ENCODE measurements around the gene LTBP4. TPM values are rescaled to one million over a fixed set of nuclear protein-coding genes. Genes with fewer than 3 reads are reported as not detected.

The LTBP4 gene
- total RNA-seq, 1 donor from 2014 or later = 24.7 TPM

GRCh38 chr19:40570313-40571004, 30.7 kb upstream of the LTBP4 start:
- TF ChIP-seq EZH2phosphoT487 (IDR thresholded peaks at IDR 0.05) (peak; percentile 15), EZH2 (IDR thresholded peaks at IDR 0.05) (no peak), CTCF (IDR thresholded peaks at IDR 0.05) (no peak)
- Histone ChIP-seq H3K9me3 (ENCODE audit: low read depth) (no peaks in the 10 kb centered on the region), H2AFZ (replicated peaks) (peak overlapping the region; percentile 66), H3K9ac (no peak overlapping the region), H3K4me2 (peak overlapping the region; percentile 80), H3K4me1 (no peaks in the 10 kb centered on the region), H3K36me3 (no peaks in the 10 kb centered on the region), H3K79me2 (ENCODE audit: low read depth) (no peaks in the 10 kb centered on the region), H3K27me3 (peaks cover 52% of the 10 kb centered on the region), H3F3A (ENCODE audit: low read depth) (peaks cover 28% of the 10 kb centered on the region), H4K20me1 (ENCODE audit: low read depth) (no peaks in the 10 kb centered on the region), H3K27ac (no peak overlapping the region), H3K4me3 (peak overlapping the region; percentile 54)
- Mint-ChIP-seq H3K4me3 (peak overlapping the region; percentile 88), H3K27ac (peak overlapping the region; percentile 48), H3K4me1 (peaks cover 17% of the 10 kb centered on the region), H3K36me3 (no peaks in the 10 kb centered on the region), H3K9me3 (no peaks in the 10 kb centered on the region), H3K27me3 (ENCODE audit: insufficient read depth, low read depth) (peaks cover 47% of the 10 kb centered on the region)
- DNase-seq (ENCODE audit: low spot score) = peak; percentile 100

GRCh38 chr19:40571005-40571318, 30.2 kb upstream of the LTBP4 start:
- no peak overlapping the region for H3K27ac Mint-ChIP-seq
- no peaks in the 10 kb centered on the region for H3K9me3 Mint-ChIP-seq
- no peak overlapping the region for H3K27ac ChIP-seq
- H3K27me3 Mint-ChIP-seq (ENCODE audit: insufficient read depth, low read depth) = peaks cover 46% of the 10 kb centered on the region
- no peak for TF ChIP-seq CTCF (IDR thresholded peaks at IDR 0.05)
- no peak for TF ChIP-seq EZH2phosphoT487 (IDR thresholded peaks at IDR 0.05)
- TF ChIP-seq EZH2 (IDR thresholded peaks at IDR 0.05) = no peak
- H3K79me2 ChIP-seq (ENCODE audit: low read depth) = no peaks in the 10 kb centered on the region
- H3K9me3 ChIP-seq (ENCODE audit: low read depth) = no peaks in the 10 kb centered on the region
- H3K4me3 Mint-ChIP-seq = peak overlapping the region; percentile 72
- no peaks in the 10 kb centered on the region for H3K36me3 Mint-ChIP-seq
- no peak for DNase-seq (ENCODE audit: low spot score)
- H3K27me3 ChIP-seq = peaks cover 52% of the 10 kb centered on the region
- H3K4me1 Mint-ChIP-seq = peaks cover 17% of the 10 kb centered on the region
- H2AFZ ChIP-seq (replicated peaks) = no peak overlapping the region
- H3K4me1 ChIP-seq = no peaks in the 10 kb centered on the region
- peak overlapping the region; percentile 50 for H3K4me2 ChIP-seq
- H3K4me3 ChIP-seq = peak overlapping the region; percentile 17
- H4K20me1 ChIP-seq (ENCODE audit: low read depth) = no peaks in the 10 kb centered on the region
- peaks cover 28% of the 10 kb centered on the region for H3F3A ChIP-seq (ENCODE audit: low read depth)
- no peaks in the 10 kb centered on the region for H3K36me3 ChIP-seq
- H3K9ac ChIP-seq = no peak overlapping the region

GRCh38 chr19:40571831-40572495, 29.2 kb upstream of the LTBP4 start:
- TF ChIP-seq CTCF (IDR thresholded peaks at IDR 0.05) (no peak), EZH2phosphoT487 (IDR thresholded peaks at IDR 0.05) (no peak), EZH2 (IDR thresholded peaks at IDR 0.05) (no peak)
- Histone ChIP-seq H3K9me3 (ENCODE audit: low read depth) (no peaks in the 10 kb centered on the region), H3K27ac (no peak overlapping the region), H3K4me1 (no peaks in the 10 kb centered on the region), H4K20me1 (ENCODE audit: low read depth) (no peaks in the 10 kb centered on the region), H3K9ac (no peak overlapping the region), H2AFZ (replicated peaks) (no peak overlapping the region), H3K36me3 (no peaks in the 10 kb centered on the region), H3K27me3 (peaks cover 47% of the 10 kb centered on the region), H3K79me2 (ENCODE audit: low read depth) (no peaks in the 10 kb centered on the region), H3F3A (ENCODE audit: low read depth) (peaks cover 27% of the 10 kb centered on the region), H3K4me3 (no peak overlapping the region), H3K4me2 (no peak overlapping the region)
- Mint-ChIP-seq H3K36me3 (no peaks in the 10 kb centered on the region), H3K4me3 (no peak overlapping the region), H3K27ac (no peak overlapping the region), H3K4me1 (peaks cover 15% of the 10 kb centered on the region), H3K27me3 (ENCODE audit: insufficient read depth, low read depth) (peaks cover 38% of the 10 kb centered on the region), H3K9me3 (no peaks in the 10 kb centered on the region)
- no peak for DNase-seq (ENCODE audit: low spot score)
